Osteocyte (in vitro differentiated cells): ENCODE data around the gene TBL1Y. TPM values are rescaled to one million over a fixed set of nuclear protein-coding genes. Genes with fewer than 3 reads are reported as not detected.

Experiments used
- DNase-seq: peaks from one replicate; pipeline ENCODE4 v3.0.0; 2021; ENCODE audit warnings: mixed read lengths; ENCODE audit not compliant: unreplicated experiment; ENCODE audit errors: extremely low spot score
- H3K27ac Mint-ChIP-seq: one replicate; pipeline ENCODE4 v1.8.0; 2021; ENCODE audit warnings: mild to moderate bottlenecking, mixed read lengths; ENCODE audit not compliant: unreplicated experiment
- H3K27me3 Mint-ChIP-seq: one replicate; pipeline ENCODE4 v1.8.0; 2021; ENCODE audit warnings: mixed read lengths; ENCODE audit not compliant: unreplicated experiment
- H3K36me3 Mint-ChIP-seq: one replicate; pipeline ENCODE4 v1.8.0; 2021; ENCODE audit warnings: mixed read lengths; ENCODE audit not compliant: unreplicated experiment
- H3K4me1 Mint-ChIP-seq: one replicate; pipeline ENCODE4 v1.8.0; 2021; ENCODE audit warnings: mixed read lengths; ENCODE audit not compliant: unreplicated experiment
- H3K4me3 Mint-ChIP-seq: one replicate; pipeline ENCODE4 v1.8.0; 2021; ENCODE audit warnings: mild to moderate bottlenecking, moderate library complexity, mixed read lengths; ENCODE audit not compliant: unreplicated experiment
- H3K9me3 Mint-ChIP-seq: one replicate; pipeline ENCODE4 v1.8.0; 2021; ENCODE audit warnings: mixed read lengths; ENCODE audit not compliant: unreplicated experiment
- CTCF ChIP-seq: fragments of 200-600 bp; sonication (generic); IDR thresholded peaks from 2 replicates; pipeline ENCODE4 v1.5.0; 2021; ENCODE audit warnings: antibody characterized with exemption, mild to moderate bottlenecking, moderate library complexity
- total RNA-seq: library from RNA; stranded (reverse); gene quantifications from 2 replicates; pipeline ENCODE4 v1.2.1, GENCODE V29; 2021

TBL1Y gene
- total RNA-seq, 1 donor from 2014 or later = not detected

GRCh38 chrY:6928265-6928664 is 17.8 kb downstream of the TBL1Y start:
- Mint-ChIP-seq H3K4me1 (no peaks in the 10 kb centered on the region), H3K27me3 (no peaks in the 10 kb centered on the region), H3K27ac (no peak overlapping the region), H3K4me3 (no peak overlapping the region), H3K36me3 (no peaks in the 10 kb centered on the region), H3K9me3 (no peaks in the 10 kb centered on the region)
- DNase-seq = no peak
- TF ChIP-seq CTCF = no peak

- DNase-seq = no peak
- no peaks in the 10 kb centered on the region for H3K36me3 Mint-ChIP-seq
- no peak overlapping the region for H3K27ac Mint-ChIP-seq
- no peaks in the 10 kb centered on the region for H3K27me3 Mint-ChIP-seq
- H3K9me3 Mint-ChIP-seq = no peaks in the 10 kb centered on the region
- no peak for TF ChIP-seq CTCF
- no peak overlapping the region for H3K4me3 Mint-ChIP-seq
- H3K4me1 Mint-ChIP-seq = no peaks in the 10 kb centered on the region
These were observed 18.7 kb downstream of the TBL1Y start for GRCh38 chrY:6929237-6929636.

GRCh38 chrY:6931779-6932396 is 21.4 kb downstream of the TBL1Y start:
- Mint-ChIP-seq H3K4me3 (no peak overlapping the region), H3K36me3 (no peaks in the 10 kb centered on the region), H3K9me3 (no peaks in the 10 kb centered on the region), H3K27me3 (no peaks in the 10 kb centered on the region), H3K4me1 (no peaks in the 10 kb centered on the region), H3K27ac (no peak overlapping the region)
- no peak for DNase-seq
- TF ChIP-seq CTCF = no peak

GRCh38 chrY:6935497-6935896 is 25.0 kb downstream of the TBL1Y start:
- no peaks in the 10 kb centered on the region for H3K36me3 Mint-ChIP-seq

GRCh38 chrY:6947695-6948094 is 37.2 kb downstream of the TBL1Y start:
- no peaks in the 10 kb centered on the region for H3K27me3 Mint-ChIP-seq
- H3K4me3 Mint-ChIP-seq = no peak overlapping the region
- DNase-seq = no peak
- H3K36me3 Mint-ChIP-seq = no peaks in the 10 kb centered on the region
- H3K27ac Mint-ChIP-seq = no peak overlapping the region
- no peaks in the 10 kb centered on the region for H3K9me3 Mint-ChIP-seq
- no peaks in the 10 kb centered on the region for H3K4me1 Mint-ChIP-seq
- no peak for TF ChIP-seq CTCF

More at GRCh38 chrY:6935497-6935896, 25.0 kb downstream of the TBL1Y start:
- no peak for TF ChIP-seq CTCF
- DNase-seq = no peak
- Mint-ChIP-seq H3K9me3 (no peaks in the 10 kb centered on the region), H3K27me3 (no peaks in the 10 kb centered on the region), H3K4me1 (no peaks in the 10 kb centered on the region), H3K4me3 (no peak overlapping the region), H3K27ac (no peak overlapping the region)
